ENCODE measurements around the gene RPLP1.

- no peak for TF ChIP-seq CTCF (IDR thresholded peaks at IDR 0.05; ENCODE audit: low read length)
- TF ChIP-seq EZH2phosphoT487 (IDR thresholded peaks at IDR 0.05; ENCODE audit: low read length), result no peak
These were observed 40.3 kb upstream of the RPLP1 start for GRCh38 chr15:69412274-69412673.
